PFSK-1 (cell line): ENCODE data around the gene PDE6A.

Experiments used
- FOXP2 ChIP-seq: optimal IDR thresholded peaks from 2 replicates; pipeline ENCODE3; 2011; ENCODE audit warnings: borderline replicate concordance, control low read depth, inconsistent platforms; ENCODE audit not compliant: insufficient read depth; ENCODE audit errors: extremely low read length, extremely low read depth
- POLR2AphosphoS5 ChIP-seq: IDR thresholded peaks from 2 replicates; pipeline ENCODE4 v1.6.1; 2012; ENCODE audit warnings: low read depth, mild to moderate bottlenecking, control low read depth, low read length, moderate library complexity
- REST ChIP-seq, 2 experiments: IDR thresholded peaks; 2 replicates each; pipeline versions ENCODE4 v1.6.1 to v1.8.0; 2011 to 2012; ENCODE audit warnings: low read depth in 2 of 2, low read length in 2 of 2, control low read depth in 1 of 2, inconsistent platforms in 1 of 2, mild to moderate bottlenecking in 1 of 2, moderate library complexity in 1 of 2; ENCODE audit not compliant: insufficient read depth in 1 of 2
- SIN3A ChIP-seq: IDR thresholded peaks from 2 replicates; pipeline ENCODE4 v1.6.1; 2012; ENCODE audit warnings: mild to moderate bottlenecking, low read length, moderate library complexity, borderline replicate concordance; ENCODE audit not compliant: insufficient read depth
- TAF1 ChIP-seq: IDR thresholded peaks from 2 replicates; pipeline ENCODE4 v1.6.1; 2012; ENCODE audit warnings: low read length, control low read depth, borderline replicate concordance; ENCODE audit not compliant: insufficient read depth

DNA sequence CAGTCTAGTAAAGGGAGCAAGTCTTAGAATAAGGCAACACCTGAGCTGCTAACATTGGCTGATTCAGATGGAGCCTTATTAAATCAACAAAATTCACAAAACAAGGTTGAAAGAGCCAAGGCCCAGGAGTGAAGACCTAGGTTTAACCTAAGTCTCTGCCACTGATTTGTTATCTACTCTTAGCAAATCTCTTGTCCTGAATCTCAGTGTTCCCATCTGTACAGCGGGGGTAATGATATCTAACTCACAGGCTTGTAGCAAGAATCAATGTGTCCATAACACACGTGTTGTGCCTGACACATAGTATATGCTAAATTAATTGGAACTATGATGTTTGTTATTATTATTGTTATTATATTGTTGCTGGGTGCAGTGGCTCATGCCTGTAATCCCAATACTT is 61.0 kb downstream of the PDE6A start:
- TF ChIP-seq SIN3A (no peak), TAF1 (no peak), REST (IDR thresholded peaks at IDR 0.05; ENCODE audit: insufficient read depth in 1 of 2, low read depth in 2 of 2, low read length in 2 of 2) (no peak), POLR2AphosphoS5 (no peak), FOXP2 (no peak)
